ENCODE results near the gene SPDYC. TPM values are rescaled to one million over a fixed set of nuclear protein-coding genes. Genes with fewer than 3 reads are reported as not detected.

The SPDYC gene
- total RNA-seq, 1 experiment from 2014 or later = 1.2 TPM

DNA sequence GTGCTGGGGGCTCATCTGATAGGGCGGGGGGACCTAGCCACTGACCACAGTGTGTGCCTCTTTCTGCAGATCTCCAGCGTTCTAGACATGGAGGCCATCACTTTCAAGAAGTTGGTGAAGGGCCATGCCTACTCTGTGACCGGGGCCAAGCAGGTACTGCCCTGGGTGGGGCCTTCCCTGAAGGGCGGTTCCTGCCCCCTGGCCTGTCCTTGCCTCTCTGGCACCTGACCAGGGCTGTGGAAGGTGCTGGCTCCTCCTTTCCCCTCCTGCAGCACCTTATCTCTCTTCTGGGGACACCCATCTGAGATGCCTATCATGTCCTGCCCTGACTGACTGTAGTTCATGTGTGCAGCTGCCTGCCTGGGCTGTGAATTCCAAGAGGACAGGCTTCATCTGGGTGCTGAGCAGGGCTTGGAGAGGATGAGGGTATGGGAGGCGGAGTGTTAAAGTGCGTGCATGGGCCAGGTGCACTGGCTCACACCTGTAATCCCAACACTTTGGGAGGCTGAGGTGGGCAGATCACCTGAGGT is 17.2 kb downstream of the SPDYC start:
- DNase-seq (ENCODE audit: low read depth, low spot score) (no peak), ATAC-seq (no peak)
- H3K4me2 ChIP-seq (ENCODE audit: low read length) = no peak overlapping the region
- peaks cover 47% of the 10 kb centered on the region for H3K79me2 ChIP-seq (ENCODE audit: insufficient read depth, low read length)
- TF ChIP-seq SIN3A (IDR thresholded peaks at IDR 0.05; ENCODE audit: low read depth) (no peak), EZH2phosphoT487 (IDR thresholded peaks at IDR 0.05; ENCODE audit: borderline replicate concordance) (no peak), FOSL1 (IDR thresholded peaks at IDR 0.05; ENCODE audit: low read depth) (no peak), EZH2 (IDR thresholded peaks at IDR 0.05) (no peak), TCF7L2 (IDR thresholded peaks at IDR 0.05; ENCODE audit: borderline replicate concordance, extremely low read depth, insufficient read depth, insufficient read length) (no peak), EGR1 (IDR thresholded peaks at IDR 0.05; ENCODE audit: low read depth) (no peak), ELF1 (IDR thresholded peaks at IDR 0.05; ENCODE audit: borderline replicate concordance, low read depth) (no peak), ZFX (IDR thresholded peaks at IDR 0.05) (no peak), ZNF274 (IDR thresholded peaks at IDR 0.05; ENCODE audit: low read depth, low read length) (no peak), CEBPB (IDR thresholded peaks at IDR 0.05; ENCODE audit: low read depth) (no peak)
- TF ChIP-seq, protein P1, sequence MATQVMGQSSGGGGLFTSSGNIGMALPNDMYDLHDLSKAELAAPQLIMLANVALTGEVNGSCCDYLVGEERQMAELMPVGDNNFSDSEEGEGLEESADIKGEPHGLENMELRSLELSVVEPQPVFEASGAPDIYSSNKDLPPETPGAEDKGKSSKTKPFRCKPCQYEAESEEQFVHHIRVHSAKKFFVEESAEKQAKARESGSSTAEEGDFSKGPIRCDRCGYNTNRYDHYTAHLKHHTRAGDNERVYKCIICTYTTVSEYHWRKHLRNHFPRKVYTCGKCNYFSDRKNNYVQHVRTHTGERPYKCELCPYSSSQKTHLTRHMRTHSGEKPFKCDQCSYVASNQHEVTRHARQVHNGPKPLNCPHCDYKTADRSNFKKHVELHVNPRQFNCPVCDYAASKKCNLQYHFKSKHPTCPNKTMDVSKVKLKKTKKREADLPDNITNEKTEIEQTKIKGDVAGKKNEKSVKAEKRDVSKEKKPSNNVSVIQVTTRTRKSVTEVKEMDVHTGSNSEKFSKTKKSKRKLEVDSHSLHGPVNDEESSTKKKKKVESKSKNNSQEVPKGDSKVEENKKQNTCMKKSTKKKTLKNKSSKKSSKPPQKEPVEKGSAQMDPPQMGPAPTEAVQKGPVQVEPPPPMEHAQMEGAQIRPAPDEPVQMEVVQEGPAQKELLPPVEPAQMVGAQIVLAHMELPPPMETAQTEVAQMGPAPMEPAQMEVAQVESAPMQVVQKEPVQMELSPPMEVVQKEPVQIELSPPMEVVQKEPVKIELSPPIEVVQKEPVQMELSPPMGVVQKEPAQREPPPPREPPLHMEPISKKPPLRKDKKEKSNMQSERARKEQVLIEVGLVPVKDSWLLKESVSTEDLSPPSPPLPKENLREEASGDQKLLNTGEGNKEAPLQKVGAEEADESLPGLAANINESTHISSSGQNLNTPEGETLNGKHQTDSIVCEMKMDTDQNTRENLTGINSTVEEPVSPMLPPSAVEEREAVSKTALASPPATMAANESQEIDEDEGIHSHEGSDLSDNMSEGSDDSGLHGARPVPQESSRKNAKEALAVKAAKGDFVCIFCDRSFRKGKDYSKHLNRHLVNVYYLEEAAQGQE (IDR thresholded peaks at IDR 0.05; ENCODE audit: low read depth) = no peak
- TF ChIP-seq, protein P2, sequence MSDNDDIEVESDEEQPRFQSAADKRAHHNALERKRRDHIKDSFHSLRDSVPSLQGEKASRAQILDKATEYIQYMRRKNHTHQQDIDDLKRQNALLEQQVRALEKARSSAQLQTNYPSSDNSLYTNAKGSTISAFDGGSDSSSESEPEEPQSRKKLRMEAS (IDR thresholded peaks at IDR 0.05) = no peak
- TF ChIP-seq, protein P3, sequence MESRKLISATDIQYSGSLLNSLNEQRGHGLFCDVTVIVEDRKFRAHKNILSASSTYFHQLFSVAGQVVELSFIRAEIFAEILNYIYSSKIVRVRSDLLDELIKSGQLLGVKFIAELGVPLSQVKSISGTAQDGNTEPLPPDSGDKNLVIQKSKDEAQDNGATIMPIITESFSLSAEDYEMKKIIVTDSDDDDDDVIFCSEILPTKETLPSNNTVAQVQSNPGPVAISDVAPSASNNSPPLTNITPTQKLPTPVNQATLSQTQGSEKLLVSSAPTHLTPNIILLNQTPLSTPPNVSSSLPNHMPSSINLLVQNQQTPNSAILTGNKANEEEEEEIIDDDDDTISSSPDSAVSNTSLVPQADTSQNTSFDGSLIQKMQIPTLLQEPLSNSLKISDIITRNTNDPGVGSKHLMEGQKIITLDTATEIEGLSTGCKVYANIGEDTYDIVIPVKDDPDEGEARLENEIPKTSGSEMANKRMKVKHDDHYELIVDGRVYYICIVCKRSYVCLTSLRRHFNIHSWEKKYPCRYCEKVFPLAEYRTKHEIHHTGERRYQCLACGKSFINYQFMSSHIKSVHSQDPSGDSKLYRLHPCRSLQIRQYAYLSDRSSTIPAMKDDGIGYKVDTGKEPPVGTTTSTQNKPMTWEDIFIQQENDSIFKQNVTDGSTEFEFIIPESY (IDR thresholded peaks at IDR 0.05; ENCODE audit: extremely low read depth, insufficient replicate concordance, low read length) = no peak
- TF ChIP-seq, protein P4, sequence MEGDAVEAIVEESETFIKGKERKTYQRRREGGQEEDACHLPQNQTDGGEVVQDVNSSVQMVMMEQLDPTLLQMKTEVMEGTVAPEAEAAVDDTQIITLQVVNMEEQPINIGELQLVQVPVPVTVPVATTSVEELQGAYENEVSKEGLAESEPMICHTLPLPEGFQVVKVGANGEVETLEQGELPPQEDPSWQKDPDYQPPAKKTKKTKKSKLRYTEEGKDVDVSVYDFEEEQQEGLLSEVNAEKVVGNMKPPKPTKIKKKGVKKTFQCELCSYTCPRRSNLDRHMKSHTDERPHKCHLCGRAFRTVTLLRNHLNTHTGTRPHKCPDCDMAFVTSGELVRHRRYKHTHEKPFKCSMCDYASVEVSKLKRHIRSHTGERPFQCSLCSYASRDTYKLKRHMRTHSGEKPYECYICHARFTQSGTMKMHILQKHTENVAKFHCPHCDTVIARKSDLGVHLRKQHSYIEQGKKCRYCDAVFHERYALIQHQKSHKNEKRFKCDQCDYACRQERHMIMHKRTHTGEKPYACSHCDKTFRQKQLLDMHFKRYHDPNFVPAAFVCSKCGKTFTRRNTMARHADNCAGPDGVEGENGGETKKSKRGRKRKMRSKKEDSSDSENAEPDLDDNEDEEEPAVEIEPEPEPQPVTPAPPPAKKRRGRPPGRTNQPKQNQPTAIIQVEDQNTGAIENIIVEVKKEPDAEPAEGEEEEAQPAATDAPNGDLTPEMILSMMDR (IDR thresholded peaks at IDR 0.05 in 2 of 3, conservative IDR thresholded peaks at IDR 0.05 in 1 of 3; ENCODE audit: borderline replicate concordance in 1 of 3, insufficient read depth in 1 of 3, low read depth in 2 of 3, low read length in 2 of 3) = no peak
- CTCF ChIA-PET = no interaction called here
- intact Hi-C loops (cut with micrococcal nuclease) = no loop called here
- no peaks in the 10 kb centered on the region for H3K27me3 ChIP-seq (ENCODE audit: insufficient read depth, low read length)
- H3K27ac ChIP-seq (ENCODE audit: low read depth, low read length) = no peak overlapping the region
- H3K4me1 ChIP-seq (ENCODE audit: control insufficient read depth in 1 of 2, insufficient read depth in 2 of 2, low read length in 2 of 2) = peaks cover 14 to 24% of the 10 kb centered on the region in 2 experiments
- no peak overlapping the region for H3K4me3 ChIP-seq (replicated peaks in 1 of 2; ENCODE audit: low read depth in 1 of 2, low read length in 2 of 2)
- no peak overlapping the region for H3K9ac ChIP-seq (ENCODE audit: low read length)
- H3K9me2 ChIP-seq (ENCODE audit: insufficient read depth) = no peaks in the 10 kb centered on the region
- no peak overlapping the region for H2AFZ ChIP-seq (ENCODE audit: low read depth, low read length, poor library complexity, severe bottlenecking)
- POLR2A ChIA-PET = no interaction called here
- no peaks in the 10 kb centered on the region for H4K20me1 ChIP-seq (ENCODE audit: insufficient read depth)
- RAD21 ChIA-PET (ENCODE audit: low non-redundant PET in 1 of 2, low total read pairs in 2 of 2, uncharacterized antibody in 2 of 2, unreplicated experiment in 2 of 2) = no interaction called here
- no peaks in the 10 kb centered on the region for H3K9me3 ChIP-seq (ENCODE audit: control insufficient read depth in 1 of 2, insufficient read depth in 1 of 2, low read depth in 1 of 2, low read length in 2 of 2)
- H3K36me3 ChIP-seq (ENCODE audit: control insufficient read depth in 1 of 2, insufficient read depth in 2 of 2, low read length in 2 of 2) = peaks cover 23 to 51% of the 10 kb centered on the region in 2 experiments; a peak in 3 of 4 replicates
- BruUV-seq (replicated peaks) = no TSS peak

All from HCT116 (cell line).